Stimulated activated memory B cell treated with anti-CD40 and anti-IgM and Interleukin-4, amounts not matched to agents 10 μg/mL and 1 μg/mL and 100 μg/mL, for 72 hours (primary cell): ENCODE data around the gene COL20A1.

Source experiments
- ATAC-seq: fragments of 150-1000 bp; cut with Tn5 transposase; 2 replicates; pipeline ENCODE4 v1.10.0; 2021
- H3K27ac Mint-ChIP-seq: one replicate; pipeline ENCODE4 v1.8.0; 2022; ENCODE audit warnings: mild to moderate bottlenecking, mixed read lengths
- H3K27me3 Mint-ChIP-seq: one replicate; pipeline ENCODE4 v1.8.0; 2022; ENCODE audit warnings: mixed read lengths
- H3K36me3 Mint-ChIP-seq: one replicate; pipeline ENCODE4 v1.8.0; 2022; ENCODE audit warnings: mixed read lengths
- H3K4me1 Mint-ChIP-seq: one replicate; pipeline ENCODE4 v1.8.0; 2022; ENCODE audit warnings: mixed read lengths
- H3K4me3 Mint-ChIP-seq: one replicate; pipeline ENCODE4 v1.8.0; 2022; ENCODE audit warnings: mild to moderate bottlenecking, moderate library complexity, mixed read lengths
- H3K9me3 Mint-ChIP-seq: one replicate; pipeline ENCODE4 v1.8.0; 2022; ENCODE audit warnings: mixed read lengths

COL20A1 gene

DNA sequence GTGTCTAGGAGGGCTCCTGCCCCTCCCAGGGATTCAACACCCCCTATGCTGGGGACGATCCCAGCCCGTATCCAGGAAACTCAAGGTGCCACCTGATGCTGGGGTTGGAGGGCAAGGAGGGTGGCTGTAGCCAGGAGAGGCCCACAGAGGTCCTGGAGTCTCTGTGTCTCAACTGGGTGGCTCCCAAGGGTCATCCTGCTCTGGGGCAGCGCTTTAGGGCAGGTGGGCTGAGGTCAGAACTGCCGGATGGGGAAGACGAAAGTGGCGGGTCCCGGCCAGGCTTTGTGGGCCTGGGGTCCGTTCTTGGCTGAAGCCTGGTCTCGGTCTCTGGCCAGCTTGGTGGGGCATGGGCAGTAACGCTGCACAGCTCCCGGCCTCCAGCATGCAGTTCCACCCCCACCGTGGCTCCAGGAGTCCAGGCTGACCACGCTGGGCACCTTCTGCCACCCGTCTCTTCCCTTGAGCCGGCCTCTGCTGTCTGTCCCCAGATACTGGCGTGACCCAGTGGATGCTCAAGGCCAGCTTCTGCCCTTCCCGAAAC lies 2.8 kb upstream of the COL20A1 start:
- peaks cover 6% of the 10 kb centered on the region for H3K4me1 Mint-ChIP-seq
- H3K27ac Mint-ChIP-seq: no peak overlapping the region
- peaks cover 33% of the 10 kb centered on the region for H3K27me3 Mint-ChIP-seq
- ATAC-seq: no peak
- H3K4me3 Mint-ChIP-seq: no peak overlapping the region
- H3K9me3 Mint-ChIP-seq: no peaks in the 10 kb centered on the region
- H3K36me3 Mint-ChIP-seq: peaks cover 21% of the 10 kb centered on the region

GRCh38 chr20:63290677-63291472 lies 2.1 kb upstream of the COL20A1 start:
- peak; percentile 47 for ATAC-seq
- peaks cover 6% of the 10 kb centered on the region for H3K4me1 Mint-ChIP-seq
- H3K27me3 Mint-ChIP-seq: peaks cover 40% of the 10 kb centered on the region
- peaks cover 14% of the 10 kb centered on the region for H3K36me3 Mint-ChIP-seq
- no peak overlapping the region for H3K4me3 Mint-ChIP-seq
- no peaks in the 10 kb centered on the region for H3K9me3 Mint-ChIP-seq
- no peak overlapping the region for H3K27ac Mint-ChIP-seq

GRCh38 chr20:63291811-63292210 lies 1.2 kb upstream of the COL20A1 start:
- ATAC-seq: no peak
- Mint-ChIP-seq H3K27ac (no peak overlapping the region), H3K4me1 (peaks cover 6% of the 10 kb centered on the region), H3K4me3 (no peak overlapping the region), H3K9me3 (no peaks in the 10 kb centered on the region), H3K27me3 (peaks cover 47% of the 10 kb centered on the region), H3K36me3 (peaks cover 12% of the 10 kb centered on the region)

- H3K4me1 Mint-ChIP-seq: peaks cover 6% of the 10 kb centered on the region
- H3K4me3 Mint-ChIP-seq: no peak overlapping the region
- H3K27ac Mint-ChIP-seq: no peak overlapping the region
- H3K36me3 Mint-ChIP-seq: peaks cover 12% of the 10 kb centered on the region
- no peaks in the 10 kb centered on the region for H3K9me3 Mint-ChIP-seq
- H3K27me3 Mint-ChIP-seq: peaks cover 52% of the 10 kb centered on the region
- no peak for ATAC-seq
These were observed 689 bp upstream of the COL20A1 start for GRCh38 chr20:63292292-63292701.

DNA sequence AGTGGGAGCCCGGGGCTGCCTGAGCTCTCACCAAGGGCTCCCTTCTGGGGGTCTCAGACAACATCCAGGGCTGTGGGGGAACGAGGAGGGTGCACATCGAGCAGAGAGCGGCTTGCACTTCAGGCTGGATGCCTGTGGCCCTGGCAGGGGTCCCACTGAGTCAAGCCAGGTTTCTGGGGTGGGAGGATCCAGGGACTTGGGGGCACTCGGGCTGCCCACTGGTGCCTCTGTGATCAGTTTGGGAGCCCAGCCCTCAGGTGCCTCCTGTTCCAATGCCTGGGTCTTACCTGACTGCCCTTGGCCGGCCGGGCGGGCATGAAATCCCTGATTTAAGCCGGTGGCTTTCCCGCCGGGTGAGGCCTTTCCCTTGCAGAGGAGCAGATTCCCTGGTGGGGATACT lies 470 bp downstream of the COL20A1 start:
- Mint-ChIP-seq H3K4me1 (peaks cover 6% of the 10 kb centered on the region), H3K9me3 (no peaks in the 10 kb centered on the region)

DNA sequence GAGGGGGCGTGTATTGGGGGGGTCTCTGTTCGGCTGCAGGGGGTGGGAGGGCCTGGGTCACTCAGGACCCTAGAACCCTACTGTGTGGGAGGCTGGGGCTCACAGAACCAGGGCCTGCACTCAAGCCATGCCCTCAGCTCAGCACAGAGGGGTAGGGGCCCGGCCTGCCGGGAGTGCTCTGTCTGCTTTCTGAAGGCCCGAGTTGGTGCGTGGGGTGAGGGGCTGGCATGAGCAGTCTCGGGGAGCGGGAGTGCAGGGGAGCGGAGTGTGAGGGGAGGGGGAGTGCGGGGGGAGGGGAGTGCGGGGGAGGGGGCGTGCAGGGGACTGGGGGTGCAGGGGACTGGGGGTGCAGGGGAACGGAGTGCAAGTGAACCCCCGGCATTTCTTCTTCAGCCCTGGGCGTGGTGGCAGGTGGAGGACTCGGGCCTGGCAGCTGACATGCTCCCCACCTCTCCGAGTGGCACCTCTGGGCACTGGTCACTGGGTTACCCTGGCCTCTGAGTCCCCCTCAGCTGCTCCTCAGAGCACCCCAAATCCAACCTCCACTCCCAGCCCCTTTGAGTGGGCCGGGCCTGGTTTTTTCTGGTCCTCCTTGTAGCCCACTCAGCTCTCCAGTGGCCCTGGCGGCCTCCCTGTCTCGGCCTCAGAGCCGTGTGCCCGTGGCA lies 1.0 kb downstream of the COL20A1 start:
- no peak overlapping the region for H3K27ac Mint-ChIP-seq
- peaks cover 6% of the 10 kb centered on the region for H3K4me1 Mint-ChIP-seq
- no peak overlapping the region for H3K4me3 Mint-ChIP-seq
- peaks cover 2% of the 10 kb centered on the region for H3K36me3 Mint-ChIP-seq
- H3K9me3 Mint-ChIP-seq: peaks cover 3% of the 10 kb centered on the region
- H3K27me3 Mint-ChIP-seq: peaks cover 68% of the 10 kb centered on the region
- no peak for ATAC-seq

More for the DNA sequence above, 470 bp downstream of the COL20A1 start:
- Mint-ChIP-seq H3K27ac (no peak overlapping the region), H3K36me3 (peaks cover 7% of the 10 kb centered on the region), H3K27me3 (peaks cover 62% of the 10 kb centered on the region), H3K4me3 (no peak overlapping the region)
- ATAC-seq: no peak

- Mint-ChIP-seq H3K27me3 (peaks cover 73% of the 10 kb centered on the region), H3K4me1 (peaks cover 6% of the 10 kb centered on the region), H3K27ac (no peak overlapping the region), H3K36me3 (no peaks in the 10 kb centered on the region), H3K9me3 (peaks cover 4% of the 10 kb centered on the region), H3K4me3 (no peak overlapping the region)
- no peak for ATAC-seq
These were observed 1.5 kb downstream of the COL20A1 start for GRCh38 chr20:63294536-63294900.

DNA sequence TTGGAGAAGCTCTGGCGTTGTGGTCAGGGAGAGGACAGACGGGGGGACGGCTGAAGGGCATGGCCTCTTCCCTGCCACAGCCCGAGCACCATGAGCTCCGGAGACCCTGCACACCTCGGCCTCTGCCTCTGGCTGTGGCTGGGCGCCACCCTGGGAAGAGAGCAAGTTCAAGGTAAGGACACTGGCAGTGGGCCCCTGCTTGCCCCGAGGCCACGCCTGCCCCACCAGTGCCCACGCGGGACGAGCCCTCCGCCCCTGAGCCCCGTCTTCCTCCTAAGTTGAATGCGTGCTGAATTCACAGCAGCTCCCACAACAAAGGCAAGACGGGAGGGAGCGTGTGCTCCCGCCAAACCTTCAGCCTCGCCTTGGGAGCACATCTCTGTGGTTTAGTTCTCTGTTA lies 2.0 kb downstream of the COL20A1 start:
- no peak for ATAC-seq
- Mint-ChIP-seq H3K9me3 (peaks cover 4% of the 10 kb centered on the region), H3K27ac (no peak overlapping the region), H3K27me3 (peaks cover 74% of the 10 kb centered on the region), H3K36me3 (no peaks in the 10 kb centered on the region), H3K4me1 (peaks cover 6% of the 10 kb centered on the region), H3K4me3 (no peak overlapping the region)

GRCh38 chr20:63295422-63295821 lies 2.4 kb downstream of the COL20A1 start:
- Mint-ChIP-seq H3K27ac (no peak overlapping the region), H3K4me3 (no peak overlapping the region), H3K4me1 (peaks cover 6% of the 10 kb centered on the region), H3K9me3 (peaks cover 4% of the 10 kb centered on the region), H3K36me3 (no peaks in the 10 kb centered on the region), H3K27me3 (peaks cover 78% of the 10 kb centered on the region)
- no peak for ATAC-seq

GRCh38 chr20:63295846-63296245 lies 2.9 kb downstream of the COL20A1 start:
- Mint-ChIP-seq H3K4me1 (peaks cover 2% of the 10 kb centered on the region), H3K9me3 (peaks cover 4% of the 10 kb centered on the region), H3K27ac (no peak overlapping the region), H3K36me3 (no peaks in the 10 kb centered on the region), H3K4me3 (no peak overlapping the region), H3K27me3 (peaks cover 82% of the 10 kb centered on the region)
- no peak for ATAC-seq

DNA sequence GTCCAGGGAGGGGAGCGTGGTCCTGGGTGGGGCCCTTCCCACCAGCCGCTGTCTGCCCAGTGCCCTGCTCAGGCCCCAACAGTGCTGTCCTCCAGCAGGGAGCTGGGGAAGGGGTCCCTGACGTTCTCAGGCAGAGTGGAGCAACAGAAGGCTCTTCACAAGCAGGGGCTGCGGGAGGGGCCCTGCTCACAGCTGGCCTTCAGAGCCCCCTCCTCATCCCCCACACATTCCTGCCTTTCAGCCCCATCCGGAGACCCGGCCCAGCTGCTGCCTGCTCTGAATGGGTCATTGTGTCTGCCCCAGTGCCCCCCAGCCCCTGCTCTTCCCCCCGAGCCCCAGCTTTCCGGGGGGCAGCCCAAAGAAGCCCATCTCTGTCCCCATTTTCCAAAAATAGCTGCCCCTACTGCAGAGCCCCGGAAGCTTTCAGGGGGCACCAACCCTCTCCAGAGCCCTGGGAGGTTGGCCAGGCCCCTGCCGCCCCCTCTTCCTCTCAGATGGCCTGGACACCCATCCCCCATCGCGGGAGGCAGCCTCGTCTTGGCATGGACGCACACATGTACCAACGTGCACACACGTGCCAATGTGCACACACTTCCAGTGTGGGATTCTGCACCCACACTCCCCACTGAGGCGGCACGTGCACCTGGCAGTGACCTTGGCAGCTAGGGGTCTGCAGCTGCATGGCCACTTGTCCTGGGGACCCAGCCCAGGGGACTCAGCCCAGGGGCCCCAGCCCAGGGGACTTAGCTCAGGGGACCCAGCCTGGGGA lies 3.7 kb downstream of the COL20A1 start:
- ATAC-seq: no peak
- Mint-ChIP-seq H3K9me3 (peaks cover 8% of the 10 kb centered on the region), H3K36me3 (no peaks in the 10 kb centered on the region), H3K4me3 (no peak overlapping the region), H3K27ac (no peak overlapping the region), H3K27me3 (peaks cover 91% of the 10 kb centered on the region), H3K4me1 (no peaks in the 10 kb centered on the region)

DNA sequence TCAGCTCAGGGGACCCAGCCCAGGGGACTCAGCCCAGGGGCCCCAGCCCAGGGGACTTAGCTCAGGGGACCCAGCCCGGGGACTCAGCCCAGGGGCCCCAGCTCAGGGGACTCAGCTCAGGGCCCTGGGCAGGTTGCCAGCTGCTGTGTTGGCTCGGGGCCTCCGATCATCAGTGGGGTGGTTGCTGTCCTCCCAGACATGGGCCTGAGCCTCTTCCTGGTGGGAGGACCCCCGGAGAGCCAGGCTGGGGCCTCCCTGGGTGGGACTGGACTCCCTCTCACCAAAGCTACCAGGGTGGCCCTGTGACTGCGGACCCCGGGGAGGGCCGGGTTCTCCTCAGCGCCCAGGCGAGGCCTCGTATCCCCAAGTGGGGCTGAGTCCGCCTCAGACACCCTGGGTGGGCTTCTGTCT lies 4.4 kb downstream of the COL20A1 start:
- Mint-ChIP-seq H3K36me3 (no peaks in the 10 kb centered on the region), H3K9me3 (peaks cover 8% of the 10 kb centered on the region), H3K27ac (no peak overlapping the region), H3K27me3 (peaks cover 91% of the 10 kb centered on the region), H3K4me1 (no peaks in the 10 kb centered on the region), H3K4me3 (no peak overlapping the region)
- ATAC-seq: no peak

DNA sequence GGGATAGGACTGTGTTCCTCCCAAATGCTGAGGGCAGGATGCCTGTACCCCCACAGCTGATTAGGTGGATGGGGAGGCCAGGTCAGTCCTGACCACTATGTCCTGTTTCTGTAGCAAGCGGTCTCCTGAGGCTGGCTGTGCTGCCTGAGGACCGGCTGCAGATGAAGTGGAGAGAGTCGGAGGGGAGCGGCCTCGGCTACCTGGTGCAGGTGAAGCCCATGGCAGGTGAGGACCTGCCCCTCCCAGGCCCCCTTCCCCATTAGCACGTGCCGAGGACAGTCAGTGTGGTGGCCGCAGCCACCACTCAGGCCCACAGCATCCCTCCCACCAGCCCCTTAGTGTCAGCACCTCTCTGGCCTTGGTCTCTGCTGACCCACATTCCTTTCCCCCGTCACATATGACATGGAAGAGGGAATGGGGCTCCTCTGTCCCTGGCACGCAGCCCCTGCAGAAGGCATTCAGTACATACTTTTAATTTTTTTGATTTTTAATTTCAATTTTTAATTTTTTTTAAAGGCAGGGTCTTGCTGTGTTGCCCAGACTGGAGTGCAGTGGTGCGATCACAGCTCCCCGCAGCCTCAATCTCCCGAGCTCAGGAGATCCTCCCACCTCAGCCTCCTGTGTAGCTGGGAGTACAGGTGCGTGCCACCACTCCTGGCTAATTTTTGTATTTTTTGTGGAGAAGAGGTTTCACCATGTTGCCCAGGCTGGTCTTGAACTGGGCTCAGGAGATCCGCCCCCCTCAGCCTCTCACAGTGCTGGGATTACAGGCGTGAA lies 5.0 kb downstream of the COL20A1 start:
- no peaks in the 10 kb centered on the region for H3K4me1 Mint-ChIP-seq
- no peaks in the 10 kb centered on the region for H3K36me3 Mint-ChIP-seq
- peaks cover 8% of the 10 kb centered on the region for H3K9me3 Mint-ChIP-seq
- H3K4me3 Mint-ChIP-seq: no peak overlapping the region
- ATAC-seq: no peak
- peaks cover 91% of the 10 kb centered on the region for H3K27me3 Mint-ChIP-seq
- H3K27ac Mint-ChIP-seq: no peak overlapping the region

GRCh38 chr20:63298731-63299312 lies 5.8 kb downstream of the COL20A1 start:
- Mint-ChIP-seq H3K36me3 (no peaks in the 10 kb centered on the region), H3K9me3 (peaks cover 8% of the 10 kb centered on the region), H3K4me1 (no peaks in the 10 kb centered on the region), H3K4me3 (no peak overlapping the region), H3K27ac (no peak overlapping the region), H3K27me3 (peaks cover 84% of the 10 kb centered on the region)
- no peak for ATAC-seq
